Adrenal gland (tissue), 12 donors: ENCODE results near the gene PPP1R12C. TPM values are rescaled to one million over a fixed set of nuclear protein-coding genes. Genes with fewer than 3 reads are reported as not detected.
A peak's percentile ranks its signal among the peaks of the same experiment; 100 is the strongest.

Experiments used
- DNase-seq, 7 donors: peaks; one replicate each; pipeline ENCODE4 v3.0.0-alpha.2; 2019 to 2020
- H3K27ac ChIP-seq, 5 donors: fragments of 200-600 bp; sonication (generic) in 4 of 5; 1 replicate in 3 of 5; 2 replicates in 2 of 5; pipeline versions ENCODE4 v1.5.1 to v1.8.0; 2016 to 2020; ENCODE audit warnings: mild to moderate bottlenecking in 1 of 5
- H3K27me3 ChIP-seq: fragments of 200-600 bp; 2 replicates; pipeline ENCODE4 v1.8.0; 2021
- H3K36me3 ChIP-seq, 2 donors: fragments of 200-600 bp; replicated peaks in 1 of 2; 1 replicate in 1 of 2; 2 replicates in 1 of 2; pipeline versions ENCODE4 v1.5.1 to v1.8.0; 2018 to 2022
- H3K4me1 ChIP-seq, 2 donors: fragments of 200-600 bp; replicated peaks in 1 of 2; 1 replicate in 1 of 2; 2 replicates in 1 of 2; pipeline versions ENCODE4 v1.5.1 to v1.8.0; 2018 to 2021
- H3K4me3 ChIP-seq, 4 donors: fragments of 200-600 bp; sonication (generic) in 3 of 4; one replicate each; pipeline ENCODE4 v1.5.1; 2016 to 2018
- H3K9me3 ChIP-seq, 3 donors: fragments of 200-600 bp; sonication (generic) in 1 of 3; replicated peaks in 1 of 3; 1 replicate in 2 of 3; 2 replicates in 1 of 3; pipeline versions ENCODE4 v1.5.1 to v1.8.0; 2016 to 2021
- POLR2A ChIP-seq, 2 donors: fragments of 450-650 bp; IDR thresholded peaks; one replicate each; pipeline ENCODE4 v1.6.1; 2017; ENCODE audit warnings: antibody characterized with exemption in 2 of 2, mild to moderate bottlenecking in 2 of 2, moderate library complexity in 1 of 2
- WGBS, 4 donors: extraction: QIAGEN DNeasy Blood & Tissue Kit in 2 of 4; methylation state at CpG; one replicate each; pipeline versions ENCODE4 v1.1.5 to v1.1.7; 2013 to 2017; 5-methylcytosine and 5-hydroxymethylcytosine counted together
- intact Hi-C, 2 donors: fragments of 100-400 bp; cut with DNase I; formaldehyde crosslinking; loops; one replicate each; pipeline versions ENCODE4 v1.14.1 to v1.15.0; 2022 to 2023
- polyA plus RNA-seq, 3 donors: library from polyadenylated mRNA; stranded (reverse); fragments of 200-250 nt in 2 of 3; fragments of 350-450 nt in 1 of 3; fragmentation: Illumina TruSeq in 1 of 3; extraction: RNeasy Lipid Tissue Mini Kit (QIAGEN cat#74804) in 1 of 3; gene quantifications; one replicate each; pipeline ENCODE4 v1.2.3, GENCODE V29; 2013 to 2014
- total RNA-seq, 9 donors: library from RNA; depleted of rRNA in 4 of 9; stranded (reverse); fragments of >200 nt in 4 of 9; fragments of 120-200 nt in 1 of 9; fragmentation: NEBNext Ultra II Directional in 1 of 9; extraction: Animal tissue kit (Norgen Biotek cat#: 25700) in 1 of 9; gene quantifications; one replicate each; pipeline versions ENCODE4 v1.1.0 to v1.2.4, GENCODE V29; 2013 to 2023
- TF ChIP-seq, protein P1 (sequence below), 6 experiments: fragments of 450-650 bp in 4 of 6; fragments of 200-600 bp in 2 of 6; sonication (generic) in 1 of 6; IDR thresholded peaks; 1 replicate in 5 of 6; 2 replicates in 1 of 6; pipeline versions ENCODE4 v1.5.1 to v1.8.0; 2016 to 2021; ENCODE audit warnings: antibody characterized with exemption in 6 of 6, mild to moderate bottlenecking in 2 of 6, moderate library complexity in 1 of 6
- donor health status: healthy with polysubstance abuse.
- donor health status: Bipolar disorder and iron deficiency.
- donor health status: DM: yes; HTN: yes; CAD: no.
- donor health status: DM: no; HTN: no; CAD: no.
- donor health status: DM: no; HTN: no; CAD: no.
- donor health status: DM: yes; HTN: yes; CAD: no.

Gene PPP1R12C
- total and polyA plus RNA-seq, 12 donors = 22.1 to 251 (median 76.2) TPM

DNA sequence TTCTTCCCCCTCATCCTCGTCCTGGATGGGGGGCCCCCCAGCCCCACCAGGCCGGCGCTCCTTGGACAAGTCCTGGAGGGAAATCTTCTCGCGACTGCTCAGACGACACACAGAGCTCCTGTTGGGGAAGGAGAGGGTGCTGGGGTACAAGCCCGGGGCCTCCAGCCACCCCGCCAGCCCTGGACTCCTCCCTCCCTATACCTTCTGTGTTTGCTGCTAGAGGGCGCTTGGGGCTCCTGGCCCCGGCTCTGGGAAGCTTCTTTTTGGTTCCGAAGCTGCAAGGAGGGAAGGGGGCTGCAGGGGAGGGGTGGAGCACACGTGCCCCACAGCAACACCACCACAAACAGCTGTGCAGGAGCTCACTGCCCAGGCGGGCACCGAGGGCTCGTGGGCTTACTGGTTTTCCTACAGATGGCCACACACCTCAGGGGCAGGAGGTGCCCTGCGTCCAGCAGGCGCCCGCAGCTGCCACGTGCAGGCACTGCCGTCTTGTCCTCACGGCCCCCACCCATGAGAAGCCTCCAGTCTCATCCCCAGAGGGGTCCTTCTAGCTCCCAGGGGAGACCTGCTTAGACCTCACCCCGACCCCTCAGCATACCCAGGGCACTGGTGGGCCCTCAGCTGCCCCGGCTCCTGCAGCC, 21.3 kb downstream of the PPP1R12C start:
- Histone ChIP-seq H3K4me1 (no peaks in the 10 kb centered on the region), H3K4me3 (no peak overlapping the region), H3K36me3 (peaks cover 0 to 51% of the 10 kb centered on the region in 2 donors), H3K27ac (no peak overlapping the region), H3K27me3 (no peaks in the 10 kb centered on the region), H3K9me3 (no peaks in the 10 kb centered on the region)
- intact Hi-C loops = no loop called here
- peak in 1 of 7 donors; percentile 12 for DNase-seq
- no peak for TF ChIP-seq POLR2A (IDR thresholded peaks at IDR 0.05)
- TF ChIP-seq, protein P1, sequence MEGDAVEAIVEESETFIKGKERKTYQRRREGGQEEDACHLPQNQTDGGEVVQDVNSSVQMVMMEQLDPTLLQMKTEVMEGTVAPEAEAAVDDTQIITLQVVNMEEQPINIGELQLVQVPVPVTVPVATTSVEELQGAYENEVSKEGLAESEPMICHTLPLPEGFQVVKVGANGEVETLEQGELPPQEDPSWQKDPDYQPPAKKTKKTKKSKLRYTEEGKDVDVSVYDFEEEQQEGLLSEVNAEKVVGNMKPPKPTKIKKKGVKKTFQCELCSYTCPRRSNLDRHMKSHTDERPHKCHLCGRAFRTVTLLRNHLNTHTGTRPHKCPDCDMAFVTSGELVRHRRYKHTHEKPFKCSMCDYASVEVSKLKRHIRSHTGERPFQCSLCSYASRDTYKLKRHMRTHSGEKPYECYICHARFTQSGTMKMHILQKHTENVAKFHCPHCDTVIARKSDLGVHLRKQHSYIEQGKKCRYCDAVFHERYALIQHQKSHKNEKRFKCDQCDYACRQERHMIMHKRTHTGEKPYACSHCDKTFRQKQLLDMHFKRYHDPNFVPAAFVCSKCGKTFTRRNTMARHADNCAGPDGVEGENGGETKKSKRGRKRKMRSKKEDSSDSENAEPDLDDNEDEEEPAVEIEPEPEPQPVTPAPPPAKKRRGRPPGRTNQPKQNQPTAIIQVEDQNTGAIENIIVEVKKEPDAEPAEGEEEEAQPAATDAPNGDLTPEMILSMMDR (IDR thresholded peaks at IDR 0.05) = no peak
- WGBS, 4 donors = 90 to 98% (median 90%) methylated on average over 5 to 23 of the region's 23 CpGs

DNA sequence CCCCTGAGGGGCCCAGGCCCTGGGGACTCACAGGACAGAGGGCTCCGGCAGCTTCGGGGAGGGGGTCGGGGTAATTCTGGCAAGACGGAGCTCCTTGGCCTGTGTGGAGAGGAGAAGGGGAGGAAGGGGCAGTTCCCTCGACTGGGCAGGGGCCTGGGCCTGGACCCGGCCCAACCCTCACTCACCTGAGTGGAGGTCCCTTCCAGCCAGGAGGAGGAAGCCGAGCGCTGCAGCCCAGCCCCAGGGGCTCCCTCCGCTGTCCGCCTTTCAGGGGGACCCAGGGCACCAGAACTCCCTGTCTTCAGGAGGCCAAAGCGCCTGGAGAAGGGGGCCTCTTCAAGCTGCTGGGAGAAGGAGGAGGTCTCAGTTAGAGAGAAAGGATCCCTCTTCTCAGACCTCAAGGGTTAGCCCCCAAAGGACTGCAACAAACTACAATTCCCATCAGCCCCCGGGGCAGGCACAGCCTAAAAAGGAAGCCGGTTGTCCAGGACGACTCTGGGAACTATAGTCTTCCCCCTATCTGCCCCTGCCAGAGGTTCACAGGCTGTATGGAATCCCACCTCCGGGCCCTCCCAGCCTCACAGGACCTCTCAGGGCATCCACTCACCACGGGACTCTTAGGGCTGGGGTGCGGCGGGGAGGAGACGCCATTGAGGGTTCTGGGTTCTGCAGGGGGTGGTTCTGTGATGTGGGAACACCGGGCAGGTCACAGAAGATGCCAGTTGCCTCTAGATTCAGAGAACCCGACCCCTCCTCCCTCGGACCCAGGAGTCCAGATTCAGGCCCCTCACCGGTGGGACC, 22.0 kb downstream of the PPP1R12C start:
- Histone ChIP-seq H3K4me1 (no peaks in the 10 kb centered on the region), H3K4me3 (no peak overlapping the region), H3K27ac (no peak overlapping the region), H3K36me3 (peaks cover 0 to 54% of the 10 kb centered on the region in 2 donors), H3K27me3 (no peaks in the 10 kb centered on the region), H3K9me3 (no peaks in the 10 kb centered on the region)
- 88 to 100% (median 92%) methylated on average over 6 to 23 of the region's 23 CpGs for WGBS, 4 donors
- peak in 2 of 7 donors; percentile 12 for DNase-seq
- intact Hi-C loops = no loop called here
- TF ChIP-seq, protein P1 (IDR thresholded peaks at IDR 0.05) = no peak
- no peak for TF ChIP-seq POLR2A (IDR thresholded peaks at IDR 0.05)

DNA sequence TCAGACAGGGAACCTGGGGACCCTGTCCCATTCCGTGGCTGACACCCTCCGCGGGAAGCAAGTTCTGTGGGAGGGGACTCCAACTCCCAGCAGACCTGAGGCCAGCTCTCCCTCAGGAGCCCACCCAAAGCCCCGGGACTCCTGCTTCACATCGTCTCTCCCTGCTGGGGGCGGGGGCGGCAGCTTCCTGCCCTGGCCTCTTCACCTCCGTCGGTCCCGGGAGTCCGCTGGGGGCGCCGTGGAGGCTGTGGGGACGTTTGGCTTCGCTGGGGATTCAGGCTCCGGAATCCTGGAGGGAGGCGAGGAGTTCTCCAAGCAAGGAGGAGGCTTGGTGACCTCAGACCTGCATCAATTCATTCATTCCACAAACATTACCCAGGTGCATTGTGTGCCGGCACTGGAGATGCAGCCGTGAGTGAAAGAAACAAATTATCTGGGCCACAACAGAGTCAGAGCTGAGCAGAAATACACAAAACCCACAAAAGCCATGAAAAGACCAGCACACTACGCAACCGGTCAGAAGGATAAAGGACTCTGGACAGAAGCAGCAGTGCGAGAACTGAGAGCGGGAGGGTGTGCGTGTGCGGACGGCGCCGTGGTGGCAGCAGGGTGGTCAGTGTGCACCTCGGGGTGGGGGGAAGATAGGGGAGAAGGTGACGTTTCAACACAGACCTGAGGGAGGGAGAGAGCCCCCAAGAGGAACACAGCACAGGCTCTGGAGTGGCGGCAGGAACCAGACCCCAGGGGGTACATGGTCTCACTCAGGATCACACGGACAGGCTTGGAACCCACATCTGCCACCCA, 22.8 kb downstream of the PPP1R12C start:
- H3K9me3 ChIP-seq = no peaks in the 10 kb centered on the region
- intact Hi-C loops = no loop called here
- H3K36me3 ChIP-seq = peaks cover 0 to 49% of the 10 kb centered on the region in 2 donors
- TF ChIP-seq, protein P1 (IDR thresholded peaks at IDR 0.05) = no peak
- no peak for TF ChIP-seq POLR2A (IDR thresholded peaks at IDR 0.05)
- no peak overlapping the region for H3K27ac ChIP-seq
- WGBS, 4 donors = 85 to 91% (median 89%) methylated on average over 24 to 32 of the region's 32 CpGs
- peak in 1 of 7 donors; percentile 12 for DNase-seq
- no peak overlapping the region for H3K4me3 ChIP-seq
- H3K27me3 ChIP-seq = no peaks in the 10 kb centered on the region
- no peaks in the 10 kb centered on the region for H3K4me1 ChIP-seq
